ENCODE results near the gene DNAH6.

The DNAH6 gene

DNA sequence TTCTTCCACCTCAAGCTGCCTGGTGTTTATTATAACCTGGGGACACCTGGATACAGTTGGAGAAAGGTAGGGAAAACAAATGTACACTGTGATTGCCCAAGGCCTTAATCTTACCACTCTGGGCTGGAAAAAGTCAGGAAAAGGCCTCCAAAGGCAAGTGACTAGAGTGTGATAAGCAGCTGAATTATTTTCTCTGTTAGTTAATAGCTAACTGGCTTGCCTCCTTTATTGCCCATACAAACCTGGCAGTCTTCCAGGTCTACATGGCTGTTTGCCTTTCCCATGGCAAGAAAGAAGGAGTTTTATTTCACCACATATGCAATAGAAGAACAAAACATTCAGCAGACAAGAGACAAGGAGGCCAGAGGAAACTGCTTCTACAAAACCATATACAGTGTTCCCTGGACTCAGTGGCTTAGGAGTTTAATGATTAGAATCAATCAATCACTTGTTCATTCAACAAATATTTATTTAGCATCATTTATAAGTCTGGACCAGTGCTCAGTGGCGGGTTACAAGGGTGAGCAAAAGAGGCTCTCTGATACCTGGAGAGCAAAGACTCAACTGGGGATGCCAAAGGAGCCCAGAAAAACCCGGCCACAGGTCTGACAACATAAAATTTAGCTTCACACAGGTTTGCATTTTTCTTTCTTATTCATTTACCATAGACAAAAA, 29.7 kb upstream of the DNAH6 start:
- no peak overlapping the region for H3K27ac ChIP-seq (ENCODE audit: low read depth, low read length)
- no peaks in the 10 kb centered on the region for H3K36me3 ChIP-seq (ENCODE audit: insufficient read depth, low read length)
- H3K27me3 ChIP-seq (ENCODE audit: insufficient read depth, low read length): no peaks in the 10 kb centered on the region
- no peak overlapping the region for H3K4me3 ChIP-seq (ENCODE audit: low read depth, low read length)
- H3K79me2 ChIP-seq (ENCODE audit: control insufficient read depth, insufficient read depth, low read length, unreplicated experiment): no peaks in the 10 kb centered on the region
- peaks cover 10% of the 10 kb centered on the region for H3K4me1 ChIP-seq (ENCODE audit: control insufficient read depth, insufficient read depth, low read length, unreplicated experiment)
- no peak overlapping the region for H2AFZ ChIP-seq (ENCODE audit: low read length, unreplicated experiment)

DNA sequence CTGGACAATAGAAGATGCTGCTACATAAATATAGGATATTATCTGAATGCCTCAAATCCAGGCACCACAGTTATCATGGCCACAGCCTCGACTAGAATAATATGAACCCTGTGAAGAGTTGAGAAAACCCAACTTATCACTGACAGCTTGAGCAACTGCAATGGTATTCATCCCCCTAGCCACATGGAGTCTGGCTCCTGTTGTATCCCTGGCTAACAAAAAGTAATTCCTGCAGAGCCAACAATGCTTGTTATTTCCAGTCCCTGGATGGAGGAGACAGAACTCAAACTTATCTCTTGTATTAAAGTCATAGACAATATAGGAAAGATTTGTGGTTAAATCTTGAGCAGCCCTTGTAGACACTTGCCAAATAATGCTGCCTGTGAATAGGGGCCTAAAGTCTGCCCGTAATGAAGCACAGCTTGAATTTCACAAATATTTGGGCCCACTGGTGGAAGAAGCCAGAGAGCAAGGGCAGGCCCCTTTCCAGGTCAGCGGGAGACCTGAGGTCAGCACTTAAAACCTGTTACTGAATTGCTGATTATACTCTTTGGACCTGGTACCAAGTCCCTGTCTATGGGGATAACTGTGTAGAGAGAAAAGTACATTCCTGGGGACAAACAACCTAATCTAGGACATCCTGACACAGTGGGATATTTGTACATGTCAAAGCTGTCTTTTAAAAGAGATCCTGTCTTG, 28.9 kb upstream of the DNAH6 start:
- Histone ChIP-seq H3K27ac (ENCODE audit: low read depth, low read length) (no peak overlapping the region), H3K4me3 (ENCODE audit: low read depth, low read length) (no peak overlapping the region), H2AFZ (ENCODE audit: low read length, unreplicated experiment) (no peak overlapping the region), H3K36me3 (ENCODE audit: insufficient read depth, low read length) (no peaks in the 10 kb centered on the region), H3K27me3 (ENCODE audit: insufficient read depth, low read length) (no peaks in the 10 kb centered on the region), H3K79me2 (ENCODE audit: control insufficient read depth, insufficient read depth, low read length, unreplicated experiment) (no peaks in the 10 kb centered on the region), H3K4me1 (ENCODE audit: control insufficient read depth, insufficient read depth, low read length, unreplicated experiment) (peaks cover under 1% of the 10 kb centered on the region)

DNA sequence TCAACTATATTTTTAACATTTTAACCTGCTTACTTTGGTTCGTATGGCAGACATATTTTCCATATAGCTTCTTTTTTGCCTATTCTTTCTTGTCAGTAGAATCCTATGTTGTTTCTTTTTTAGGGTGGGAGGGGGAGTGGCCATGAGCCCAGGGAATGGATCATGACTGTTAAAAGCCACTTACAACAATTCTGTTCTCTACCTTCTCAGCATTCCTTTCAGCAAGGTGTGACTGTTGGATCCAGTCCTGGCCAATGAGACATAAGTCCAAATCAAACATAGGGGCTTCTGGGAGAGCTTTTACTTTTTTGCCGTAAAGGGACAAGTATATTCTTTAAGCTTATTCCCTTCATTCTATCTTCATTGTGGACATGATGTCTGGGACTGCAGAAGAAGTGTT, 25.0 kb upstream of the DNAH6 start:
- no peak overlapping the region for H3K27ac ChIP-seq (ENCODE audit: low read depth, low read length)

DNA sequence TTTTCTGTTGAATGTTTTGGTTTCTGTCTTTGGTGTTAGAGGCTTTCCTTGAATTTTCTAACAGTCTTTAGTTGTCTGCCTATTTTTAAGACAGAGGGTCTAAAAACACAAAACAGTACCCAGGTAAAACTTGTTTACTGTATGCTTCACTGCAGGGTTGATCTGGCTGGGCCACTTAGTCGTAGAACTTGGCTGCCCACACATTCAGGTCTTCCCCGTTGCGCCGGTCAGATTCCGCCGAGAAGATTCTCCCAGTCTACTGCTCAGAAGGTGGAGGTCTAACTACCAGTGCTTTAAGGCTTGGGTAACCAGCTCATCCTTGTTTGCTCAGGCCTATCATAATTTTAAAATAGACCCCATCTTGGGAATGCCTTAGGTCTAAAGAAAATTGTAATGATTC, 24.6 kb upstream of the DNAH6 start:
- H3K27me3 ChIP-seq (ENCODE audit: insufficient read depth, low read length): no peaks in the 10 kb centered on the region
- peaks cover 17% of the 10 kb centered on the region for H3K4me1 ChIP-seq (ENCODE audit: control insufficient read depth, insufficient read depth, low read length, unreplicated experiment)
- no peak overlapping the region for H3K4me3 ChIP-seq (ENCODE audit: low read depth, low read length)
- H3K36me3 ChIP-seq (ENCODE audit: insufficient read depth, low read length): no peaks in the 10 kb centered on the region
- H3K79me2 ChIP-seq (ENCODE audit: control insufficient read depth, insufficient read depth, low read length, unreplicated experiment): no peaks in the 10 kb centered on the region
- no peak overlapping the region for H3K27ac ChIP-seq (ENCODE audit: low read depth, low read length)
- H2AFZ ChIP-seq (ENCODE audit: low read length, unreplicated experiment): no peak overlapping the region

More for the DNA sequence above, 25.0 kb upstream of the DNAH6 start:
- H3K4me3 ChIP-seq (ENCODE audit: low read depth, low read length): no peak overlapping the region
- H3K36me3 ChIP-seq (ENCODE audit: insufficient read depth, low read length): no peaks in the 10 kb centered on the region
- H2AFZ ChIP-seq (ENCODE audit: low read length, unreplicated experiment): no peak overlapping the region
- H3K4me1 ChIP-seq (ENCODE audit: control insufficient read depth, insufficient read depth, low read length, unreplicated experiment): peaks cover 17% of the 10 kb centered on the region
- no peaks in the 10 kb centered on the region for H3K79me2 ChIP-seq (ENCODE audit: control insufficient read depth, insufficient read depth, low read length, unreplicated experiment)
- H3K27me3 ChIP-seq (ENCODE audit: insufficient read depth, low read length): no peaks in the 10 kb centered on the region

DNA sequence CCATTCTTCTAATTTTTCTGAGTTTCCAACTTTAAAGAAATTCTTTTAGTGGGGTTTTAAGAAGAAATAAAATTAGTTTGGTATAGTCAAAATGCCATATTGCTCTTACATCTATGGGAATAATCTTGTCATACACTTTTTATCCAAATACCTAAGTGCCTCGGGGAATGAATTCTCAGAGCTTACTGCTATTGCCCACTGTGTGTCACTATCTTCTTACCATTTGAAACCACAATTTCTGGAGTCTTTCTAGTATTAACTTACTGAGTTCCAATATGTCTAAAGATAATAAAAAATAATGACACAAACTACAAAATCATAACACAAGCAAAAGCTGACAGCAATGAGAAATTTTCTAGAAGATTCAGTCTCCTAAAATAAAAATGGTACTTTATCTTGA, 23.7 kb upstream of the DNAH6 start:
- no peaks in the 10 kb centered on the region for H3K36me3 ChIP-seq (ENCODE audit: insufficient read depth, low read length)

DNA sequence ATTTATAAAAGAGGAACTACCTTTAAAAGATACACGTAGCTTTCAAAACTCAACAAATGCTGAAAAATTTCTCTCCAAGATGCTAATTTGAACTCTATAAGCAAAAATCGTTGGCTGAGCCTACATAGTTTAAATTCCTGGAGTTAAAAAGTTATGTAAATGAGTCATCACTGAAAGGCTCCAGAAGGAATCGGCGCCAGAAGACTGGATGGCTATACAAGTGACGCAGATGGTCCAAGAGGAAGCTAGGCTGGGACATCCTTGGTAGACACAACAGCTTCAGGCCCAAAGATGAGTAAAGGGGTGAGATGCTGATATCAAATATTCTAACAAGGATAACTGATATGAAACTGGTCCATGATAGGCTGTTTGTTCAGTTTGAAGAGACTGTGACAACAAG, 22.8 kb upstream of the DNAH6 start:
- peak overlapping the region; percentile 41; the same call in 1 of the 2 replicates for H3K4me3 ChIP-seq (ENCODE audit: low read depth, low read length)
- no peaks in the 10 kb centered on the region for H3K27me3 ChIP-seq (ENCODE audit: insufficient read depth, low read length)
- no peaks in the 10 kb centered on the region for H3K79me2 ChIP-seq (ENCODE audit: control insufficient read depth, insufficient read depth, low read length, unreplicated experiment)
- H3K27ac ChIP-seq (ENCODE audit: low read depth, low read length): peak overlapping the region; percentile 94
- H3K36me3 ChIP-seq (ENCODE audit: insufficient read depth, low read length): no peaks in the 10 kb centered on the region
- H3K4me1 ChIP-seq (ENCODE audit: control insufficient read depth, insufficient read depth, low read length, unreplicated experiment): peaks cover 17% of the 10 kb centered on the region
- H2AFZ ChIP-seq (ENCODE audit: low read length, unreplicated experiment): peak overlapping the region; percentile 63

More for the DNA sequence above, 23.7 kb upstream of the DNAH6 start:
- Histone ChIP-seq H2AFZ (ENCODE audit: low read length, unreplicated experiment) (no peak overlapping the region), H3K4me3 (ENCODE audit: low read depth, low read length) (no peak overlapping the region), H3K4me1 (ENCODE audit: control insufficient read depth, insufficient read depth, low read length, unreplicated experiment) (peaks cover 17% of the 10 kb centered on the region), H3K27ac (ENCODE audit: low read depth, low read length) (no peak overlapping the region), H3K27me3 (ENCODE audit: insufficient read depth, low read length) (no peaks in the 10 kb centered on the region), H3K79me2 (ENCODE audit: control insufficient read depth, insufficient read depth, low read length, unreplicated experiment) (no peaks in the 10 kb centered on the region)

DNA sequence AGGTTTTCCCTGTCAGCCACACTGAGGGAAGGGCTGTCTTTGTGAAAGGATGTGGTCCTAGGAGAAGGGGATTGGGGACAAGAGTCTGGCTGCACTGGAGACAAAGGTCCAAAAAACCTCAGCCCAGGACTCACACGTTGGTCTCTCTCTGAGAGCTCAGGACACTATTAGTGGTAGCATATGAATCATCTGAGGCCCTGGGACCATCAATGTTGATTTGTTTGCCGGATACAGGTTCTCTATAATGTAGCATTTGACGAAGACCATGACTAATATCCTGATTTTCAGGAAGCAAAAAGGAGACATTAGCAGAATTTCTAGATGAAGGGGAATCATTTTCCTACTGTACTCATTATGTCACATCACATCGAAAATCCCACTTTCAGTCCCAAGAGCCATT, 22.2 kb upstream of the DNAH6 start:
- Histone ChIP-seq H3K27ac (ENCODE audit: low read depth, low read length) (peak overlapping the region; percentile 94), H3K36me3 (ENCODE audit: insufficient read depth, low read length) (no peaks in the 10 kb centered on the region), H3K79me2 (ENCODE audit: control insufficient read depth, insufficient read depth, low read length, unreplicated experiment) (no peaks in the 10 kb centered on the region), H3K4me1 (ENCODE audit: control insufficient read depth, insufficient read depth, low read length, unreplicated experiment) (peaks cover 17% of the 10 kb centered on the region), H2AFZ (ENCODE audit: low read length, unreplicated experiment) (peak overlapping the region; percentile 63), H3K27me3 (ENCODE audit: insufficient read depth, low read length) (no peaks in the 10 kb centered on the region), H3K4me3 (ENCODE audit: low read depth, low read length) (peak overlapping the region; percentile 41; the same call in 1 of the 2 replicates)

DNA sequence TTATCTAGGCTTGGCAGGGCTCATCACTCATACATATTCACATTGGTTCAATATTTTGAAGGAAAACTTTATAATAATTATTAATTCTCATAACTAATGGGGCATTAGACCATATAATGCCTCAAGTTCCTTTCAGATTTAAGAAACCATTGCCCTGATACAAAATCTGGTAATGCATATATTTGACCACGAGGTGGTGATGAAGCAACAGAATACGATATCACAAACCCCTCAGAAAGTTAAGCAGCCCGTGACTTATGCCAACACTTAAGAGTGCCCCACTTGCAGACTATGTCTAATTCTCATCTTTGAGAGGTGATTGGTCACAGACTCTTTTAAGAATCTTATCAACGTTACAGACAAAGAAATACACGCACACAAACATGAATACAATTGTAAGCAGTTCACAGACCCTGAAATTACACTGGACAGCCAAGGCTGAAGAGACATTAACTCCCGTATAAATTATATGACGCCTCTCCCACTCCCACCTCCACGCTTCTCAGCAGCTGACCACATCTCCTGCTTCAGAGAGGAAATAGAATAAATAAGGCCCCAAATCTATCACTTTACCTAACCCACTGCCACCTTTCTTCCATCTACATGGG, 20.7 kb upstream of the DNAH6 start:
- H3K36me3 ChIP-seq (ENCODE audit: insufficient read depth, low read length): no peaks in the 10 kb centered on the region
- H3K4me3 ChIP-seq (ENCODE audit: low read depth, low read length): no peak overlapping the region
- no peaks in the 10 kb centered on the region for H3K27me3 ChIP-seq (ENCODE audit: insufficient read depth, low read length)
- peaks cover 17% of the 10 kb centered on the region for H3K4me1 ChIP-seq (ENCODE audit: control insufficient read depth, insufficient read depth, low read length, unreplicated experiment)
- no peak overlapping the region for H2AFZ ChIP-seq (ENCODE audit: low read length, unreplicated experiment)
- no peaks in the 10 kb centered on the region for H3K79me2 ChIP-seq (ENCODE audit: control insufficient read depth, insufficient read depth, low read length, unreplicated experiment)
- no peak overlapping the region for H3K27ac ChIP-seq (ENCODE audit: low read depth, low read length)

DNA sequence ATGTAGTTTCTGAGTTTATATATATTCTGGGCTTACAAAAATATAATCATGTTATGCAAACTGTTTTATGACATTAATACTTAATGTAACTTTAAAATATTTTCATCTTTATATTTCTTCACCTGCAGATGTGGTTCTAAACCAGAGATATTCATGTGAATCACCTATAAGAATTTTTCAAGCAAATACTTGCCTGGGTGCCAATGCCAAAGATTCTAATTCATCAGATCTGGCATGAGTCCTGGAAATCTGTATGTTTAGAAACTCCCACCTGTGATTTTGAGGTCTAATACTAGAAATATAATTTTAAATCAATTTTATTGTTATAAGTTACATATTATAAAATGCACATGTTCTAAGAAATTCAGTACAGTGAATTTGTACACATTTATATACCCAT, 19.9 kb upstream of the DNAH6 start:
- Histone ChIP-seq H2AFZ (ENCODE audit: low read length, unreplicated experiment) (no peak overlapping the region), H3K4me1 (ENCODE audit: control insufficient read depth, insufficient read depth, low read length, unreplicated experiment) (peaks cover 17% of the 10 kb centered on the region), H3K36me3 (ENCODE audit: insufficient read depth, low read length) (no peaks in the 10 kb centered on the region), H3K27ac (ENCODE audit: low read depth, low read length) (no peak overlapping the region), H3K27me3 (ENCODE audit: insufficient read depth, low read length) (no peaks in the 10 kb centered on the region), H3K79me2 (ENCODE audit: control insufficient read depth, insufficient read depth, low read length, unreplicated experiment) (no peaks in the 10 kb centered on the region), H3K4me3 (ENCODE audit: low read depth, low read length) (no peak overlapping the region)

DNA sequence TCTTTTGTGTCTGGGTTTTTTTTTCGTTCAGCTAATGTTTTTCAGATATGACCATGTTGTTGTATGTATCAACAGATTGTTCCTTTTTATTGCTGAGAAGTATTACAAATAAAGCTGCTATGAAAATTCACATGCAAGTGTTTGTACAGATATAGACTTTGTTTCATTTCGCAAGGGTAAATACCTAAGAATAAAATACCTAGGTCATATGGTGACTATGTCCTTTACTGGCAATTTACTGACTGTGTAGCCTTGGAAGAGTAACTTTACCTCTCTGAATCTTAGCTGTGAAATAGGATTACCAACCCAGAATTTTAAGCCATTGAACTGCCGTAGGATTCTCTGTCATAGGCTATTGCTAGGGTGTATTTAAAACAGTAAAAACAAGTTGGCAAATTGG, 19.0 kb upstream of the DNAH6 start:
- H3K4me3 ChIP-seq (ENCODE audit: low read depth, low read length): no peak overlapping the region
- no peaks in the 10 kb centered on the region for H3K79me2 ChIP-seq (ENCODE audit: control insufficient read depth, insufficient read depth, low read length, unreplicated experiment)
- H3K36me3 ChIP-seq (ENCODE audit: insufficient read depth, low read length): no peaks in the 10 kb centered on the region
- no peaks in the 10 kb centered on the region for H3K27me3 ChIP-seq (ENCODE audit: insufficient read depth, low read length)
- H3K4me1 ChIP-seq (ENCODE audit: control insufficient read depth, insufficient read depth, low read length, unreplicated experiment): peaks cover 17% of the 10 kb centered on the region
- no peak overlapping the region for H3K27ac ChIP-seq (ENCODE audit: low read depth, low read length)
- no peak overlapping the region for H2AFZ ChIP-seq (ENCODE audit: low read length, unreplicated experiment)

Data from ACC112 (cell line).